ENCODE measurements around the gene GPBP1L1. TPM values are rescaled to one million over a fixed set of nuclear protein-coding genes. Genes with fewer than 3 reads are reported as not detected.

The GPBP1L1 gene
- total RNA-seq, 1 donor from 2014 or later: 102 TPM

DNA sequence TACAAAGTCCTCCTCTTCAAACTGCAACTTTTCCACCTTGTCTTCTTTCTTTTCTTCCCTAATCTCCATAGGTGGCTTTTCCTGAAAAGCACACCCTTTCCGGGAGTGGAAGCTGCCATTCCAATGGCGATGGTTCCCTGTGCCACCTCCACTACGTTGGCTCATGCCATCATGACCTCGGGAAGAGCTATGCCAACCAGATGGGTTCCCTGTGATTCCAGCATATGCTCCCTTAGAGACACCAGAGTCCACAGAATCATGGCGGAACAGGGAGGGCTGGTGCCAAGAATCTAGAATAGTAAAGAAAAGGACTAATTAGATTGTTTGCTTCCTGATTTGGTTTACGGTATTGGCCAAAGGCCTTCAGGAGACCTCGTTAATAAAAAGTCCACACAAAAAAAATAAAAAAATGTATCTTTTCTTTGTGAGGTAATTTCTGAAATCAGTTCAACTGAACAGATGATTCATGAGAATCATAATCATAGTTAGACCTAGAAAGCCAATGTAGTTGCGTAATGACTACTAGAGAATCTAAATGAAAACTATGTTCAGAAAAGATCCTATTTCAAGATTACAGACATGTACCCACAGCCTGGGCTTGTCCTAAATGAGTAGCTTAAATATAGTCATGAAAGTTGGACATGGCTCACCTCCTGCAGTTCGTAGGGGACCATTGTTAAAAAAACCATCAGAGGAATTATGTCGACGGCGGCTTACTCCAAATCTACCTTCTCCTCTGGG lies 31.6 kb downstream of the GPBP1L1 start:
- TF ChIP-seq, protein P1, sequence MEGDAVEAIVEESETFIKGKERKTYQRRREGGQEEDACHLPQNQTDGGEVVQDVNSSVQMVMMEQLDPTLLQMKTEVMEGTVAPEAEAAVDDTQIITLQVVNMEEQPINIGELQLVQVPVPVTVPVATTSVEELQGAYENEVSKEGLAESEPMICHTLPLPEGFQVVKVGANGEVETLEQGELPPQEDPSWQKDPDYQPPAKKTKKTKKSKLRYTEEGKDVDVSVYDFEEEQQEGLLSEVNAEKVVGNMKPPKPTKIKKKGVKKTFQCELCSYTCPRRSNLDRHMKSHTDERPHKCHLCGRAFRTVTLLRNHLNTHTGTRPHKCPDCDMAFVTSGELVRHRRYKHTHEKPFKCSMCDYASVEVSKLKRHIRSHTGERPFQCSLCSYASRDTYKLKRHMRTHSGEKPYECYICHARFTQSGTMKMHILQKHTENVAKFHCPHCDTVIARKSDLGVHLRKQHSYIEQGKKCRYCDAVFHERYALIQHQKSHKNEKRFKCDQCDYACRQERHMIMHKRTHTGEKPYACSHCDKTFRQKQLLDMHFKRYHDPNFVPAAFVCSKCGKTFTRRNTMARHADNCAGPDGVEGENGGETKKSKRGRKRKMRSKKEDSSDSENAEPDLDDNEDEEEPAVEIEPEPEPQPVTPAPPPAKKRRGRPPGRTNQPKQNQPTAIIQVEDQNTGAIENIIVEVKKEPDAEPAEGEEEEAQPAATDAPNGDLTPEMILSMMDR (IDR thresholded peaks at IDR 0.05; ENCODE audit: unreplicated experiment): no peak
- Mint-ChIP-seq H3K4me3 (ENCODE audit: unreplicated experiment) (no peak overlapping the region), H3K4me1 (ENCODE audit: unreplicated experiment) (no peaks in the 10 kb centered on the region), H3K9me3 (ENCODE audit: unreplicated experiment) (no peaks in the 10 kb centered on the region), H3K27ac (ENCODE audit: unreplicated experiment) (no peak overlapping the region), H3K27me3 (ENCODE audit: unreplicated experiment) (no peaks in the 10 kb centered on the region), H3K36me3 (ENCODE audit: low read depth, unreplicated experiment) (peaks cover 19% of the 10 kb centered on the region)
- DNase-seq (ENCODE audit: low spot score): no peak

DNA sequence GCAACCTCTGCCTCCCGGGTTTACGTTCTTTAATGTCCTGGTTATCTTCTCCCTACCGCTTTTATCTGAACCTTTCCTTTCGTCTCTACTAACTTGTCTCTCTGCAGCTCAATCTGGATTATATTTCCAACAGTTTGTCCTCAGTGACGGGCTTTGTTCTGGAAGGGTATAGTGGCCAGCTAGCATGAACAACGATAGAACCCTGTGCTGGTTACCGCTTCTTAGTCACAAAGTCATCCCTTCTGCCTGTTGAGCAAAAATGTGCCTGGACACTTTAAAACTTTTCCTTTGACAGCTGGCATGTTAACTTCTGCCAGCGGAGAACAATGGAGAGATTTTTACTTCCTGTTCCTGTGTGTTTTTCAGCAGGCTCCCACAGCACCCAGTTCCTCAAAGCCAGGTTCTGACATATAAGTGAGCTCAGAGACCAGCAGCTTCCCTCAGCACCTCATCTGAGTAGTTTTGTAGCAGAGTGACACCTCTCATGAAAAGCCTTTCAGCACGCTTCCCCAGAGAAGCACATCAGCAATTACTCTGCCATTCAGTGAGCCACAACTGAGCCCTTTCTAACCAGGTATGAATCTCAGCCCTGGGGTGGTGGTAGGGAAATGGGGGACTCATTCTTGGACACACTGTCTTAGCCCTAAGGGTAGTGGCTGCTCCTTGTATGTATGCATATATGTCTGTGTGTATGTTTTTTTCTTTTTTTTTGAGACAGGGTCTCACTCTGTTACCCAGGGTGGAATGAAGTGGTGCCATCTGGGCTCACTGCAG lies 38.9 kb downstream of the GPBP1L1 start:
- Mint-ChIP-seq H3K4me3 (ENCODE audit: unreplicated experiment) (no peak overlapping the region), H3K36me3 (ENCODE audit: low read depth, unreplicated experiment) (peaks cover 8% of the 10 kb centered on the region), H3K4me1 (ENCODE audit: unreplicated experiment) (peaks cover 15% of the 10 kb centered on the region), H3K9me3 (ENCODE audit: unreplicated experiment) (no peaks in the 10 kb centered on the region), H3K27me3 (ENCODE audit: unreplicated experiment) (no peaks in the 10 kb centered on the region), H3K27ac (ENCODE audit: unreplicated experiment) (peak overlapping the region; percentile 88)
- TF ChIP-seq, protein P1 (IDR thresholded peaks at IDR 0.05; ENCODE audit: unreplicated experiment): no peak
- DNase-seq (ENCODE audit: low spot score): no peak

DNA sequence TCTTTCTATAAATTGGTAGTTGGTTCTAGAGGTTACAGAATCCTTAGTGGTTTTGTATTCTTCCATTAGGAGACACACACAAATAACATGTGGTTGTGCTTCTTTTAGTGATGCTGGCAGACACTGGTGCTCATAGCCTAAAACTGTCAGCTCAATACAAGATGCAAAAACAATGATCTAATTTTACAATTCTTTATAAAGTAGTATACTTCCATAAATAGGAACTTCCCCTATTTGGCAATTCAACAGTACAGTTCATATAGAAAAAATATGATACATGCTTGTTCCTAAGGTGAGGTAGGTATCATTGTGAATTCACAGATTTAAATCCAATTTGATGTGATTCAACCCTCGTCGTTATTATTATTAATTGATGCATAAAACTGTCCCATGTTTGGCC lies 41.7 kb downstream of the GPBP1L1 start:
- DNase-seq (ENCODE audit: low spot score): no peak
- no peaks in the 10 kb centered on the region for H3K27me3 Mint-ChIP-seq (ENCODE audit: unreplicated experiment)
- peaks cover 17% of the 10 kb centered on the region for H3K4me1 Mint-ChIP-seq (ENCODE audit: unreplicated experiment)
- no peak overlapping the region for H3K4me3 Mint-ChIP-seq (ENCODE audit: unreplicated experiment)
- H3K27ac Mint-ChIP-seq (ENCODE audit: unreplicated experiment): no peak overlapping the region
- TF ChIP-seq, protein P1 (IDR thresholded peaks at IDR 0.05; ENCODE audit: unreplicated experiment): no peak
- no peaks in the 10 kb centered on the region for H3K9me3 Mint-ChIP-seq (ENCODE audit: unreplicated experiment)
- H3K36me3 Mint-ChIP-seq (ENCODE audit: low read depth, unreplicated experiment): peaks cover 14% of the 10 kb centered on the region

DNA sequence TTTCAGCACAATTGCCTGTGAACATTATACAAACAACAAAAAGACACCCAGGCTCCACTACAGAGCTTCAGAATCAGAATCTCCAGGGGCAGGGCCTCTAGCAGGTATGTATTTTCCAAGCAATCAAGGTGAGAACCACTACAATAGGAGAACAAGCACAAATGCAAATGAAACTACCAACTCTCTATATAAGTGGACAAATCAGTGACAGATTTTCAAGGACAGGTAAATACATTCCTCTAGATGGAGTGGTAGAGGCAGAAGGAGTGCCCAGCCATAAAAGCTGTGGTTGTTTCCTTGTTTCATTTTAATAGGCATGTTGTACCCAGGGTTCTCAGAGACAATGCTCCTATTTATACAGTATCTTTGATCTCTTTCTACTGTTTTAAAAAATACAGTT lies 42.4 kb downstream of the GPBP1L1 start:
- Mint-ChIP-seq H3K27ac (ENCODE audit: unreplicated experiment) (no peak overlapping the region), H3K4me3 (ENCODE audit: unreplicated experiment) (no peak overlapping the region), H3K27me3 (ENCODE audit: unreplicated experiment) (no peaks in the 10 kb centered on the region), H3K4me1 (ENCODE audit: unreplicated experiment) (peaks cover 17% of the 10 kb centered on the region), H3K9me3 (ENCODE audit: unreplicated experiment) (no peaks in the 10 kb centered on the region), H3K36me3 (ENCODE audit: low read depth, unreplicated experiment) (peaks cover 14% of the 10 kb centered on the region)
- DNase-seq (ENCODE audit: low spot score): no peak
- TF ChIP-seq, protein P1 (IDR thresholded peaks at IDR 0.05; ENCODE audit: unreplicated experiment): no peak

DNA sequence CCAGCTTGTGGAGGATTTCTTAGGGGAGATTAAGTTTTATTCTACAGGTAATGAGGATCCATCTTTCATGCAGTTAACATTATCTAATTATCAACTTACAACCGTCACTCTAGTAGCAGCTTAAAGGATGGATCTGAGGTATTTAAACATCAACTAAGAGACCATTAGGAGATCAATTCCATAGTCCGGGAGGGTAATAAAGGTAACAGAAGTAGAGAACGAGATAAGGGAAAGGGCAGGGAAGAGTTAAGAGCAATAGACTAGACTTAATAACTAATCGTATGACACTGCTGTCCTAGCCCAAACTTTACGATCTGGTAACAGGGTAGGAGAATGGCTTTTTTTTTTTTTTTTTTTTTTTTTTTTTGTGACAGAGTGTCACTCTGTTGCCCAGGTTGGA lies 43.0 kb downstream of the GPBP1L1 start:
- DNase-seq (ENCODE audit: low spot score): no peak
- no peaks in the 10 kb centered on the region for H3K9me3 Mint-ChIP-seq (ENCODE audit: unreplicated experiment)
- H3K27ac Mint-ChIP-seq (ENCODE audit: unreplicated experiment): no peak overlapping the region
- peaks cover 14% of the 10 kb centered on the region for H3K36me3 Mint-ChIP-seq (ENCODE audit: low read depth, unreplicated experiment)
- TF ChIP-seq, protein P1 (IDR thresholded peaks at IDR 0.05; ENCODE audit: unreplicated experiment): no peak
- H3K4me1 Mint-ChIP-seq (ENCODE audit: unreplicated experiment): peaks cover 16% of the 10 kb centered on the region
- no peaks in the 10 kb centered on the region for H3K27me3 Mint-ChIP-seq (ENCODE audit: unreplicated experiment)
- H3K4me3 Mint-ChIP-seq (ENCODE audit: unreplicated experiment): no peak overlapping the region
